ENCODE results near the gene RBM10. TPM values are rescaled to one million over a fixed set of nuclear protein-coding genes. Genes with fewer than 3 reads are reported as not detected.

RBM10 gene
- total and polyA plus RNA-seq, 2 of the 13 experiments (the other 11 are each of a cell fraction or from before 2014, with no cell fraction given), result 15.9 to 43.1 TPM

DNA sequence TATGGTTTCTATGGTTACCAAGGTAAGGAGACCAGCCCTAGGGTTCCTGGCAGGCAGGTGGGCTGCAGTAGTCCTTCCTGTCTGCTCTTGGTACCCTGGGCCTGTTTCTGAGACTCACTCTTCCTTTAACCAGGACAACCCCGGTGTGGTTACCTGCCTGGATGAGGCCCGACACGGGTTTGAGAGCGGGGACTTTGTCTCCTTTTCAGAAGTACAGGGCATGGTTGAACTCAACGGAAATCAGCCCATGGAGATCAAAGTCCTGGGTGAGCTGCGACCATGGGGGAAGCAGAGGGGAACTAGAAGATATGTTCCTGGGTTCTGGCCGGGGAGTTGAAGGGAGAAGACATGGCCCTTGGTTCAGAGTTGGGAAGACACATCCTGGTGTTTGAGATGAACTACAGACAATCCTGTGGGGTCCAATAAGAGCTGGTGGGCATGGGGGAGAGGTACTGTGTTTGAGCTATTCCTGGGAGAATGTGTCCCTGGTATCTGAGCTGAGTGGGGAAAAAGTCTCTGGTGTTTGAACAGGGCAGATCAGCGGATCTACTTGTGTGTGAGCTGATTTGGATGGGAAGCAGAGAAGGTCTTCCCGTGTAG is 56.4 kb downstream of the RBM10 start:
- H4K20me1 ChIP-seq (ENCODE audit: insufficient read depth, low read length), result peaks cover 8% of the 10 kb centered on the region
- FAIRE-seq (no peak), ATAC-seq (peak; percentile 8; the same call in 1 of the 3 replicates), DNase-seq (ENCODE audit: low spot score) (no peak)
- BruUV-seq (replicated peaks), result no TSS peak
- ChIA-PET POLR2A (interaction anchor here (1.2 kb wide), 1 partner anchor 16 kb away, joined by 3 read pairs; no protein-coding TSS in a partner anchor), CTCF (ENCODE audit: low intra/inter-chr PET ratio, low total read pairs) (no interaction called here)
- no peak overlapping the region for H2AFZ ChIP-seq (ENCODE audit: low read length)
- in situ Hi-C loops (cut with HindIII; ENCODE audit: extremely low pct_ligation_motif_present, low pct_unique_long_range_greater_than_20kb) (no loop called here), intact Hi-C loops (cut with micrococcal nuclease; ENCODE audit: unreplicated experiment) (no loop called here)
- H3K4me2 ChIP-seq (ENCODE audit: low read depth, low read length), result peak overlapping the region; percentile 24; the same call in 1 of the 2 replicates
- TF ChIP-seq ZNF317 (CRISPR knock-in tag; IDR thresholded peaks at IDR 0.05) (peak; percentile 91), GLI4 (CRISPR knock-in tag; IDR thresholded peaks at IDR 0.05; ENCODE audit: borderline replicate concordance) (no peak), PHF21A (CRISPR knock-in tag; IDR thresholded peaks at IDR 0.05) (no peak), CC2D1A (CRISPR knock-in tag; IDR thresholded peaks at IDR 0.05) (no peak), HNF4A (CRISPR knock-in tag; IDR thresholded peaks at IDR 0.05) (0 out of 2 replicates have a peak, but pooled peaks have one; percentile 23), ZNF724P (CRISPR knock-in tag; IDR thresholded peaks at IDR 0.05; ENCODE audit: borderline replicate concordance) (no peak), RFX1 (IDR thresholded peaks at IDR 0.05) (no peak), POLR2AphosphoS5 (IDR thresholded peaks at IDR 0.05; ENCODE audit: low read depth, low read length) (no peak), ZMAT3 (CRISPR knock-in tag; conservative IDR thresholded peaks at IDR 0.05) (no peak), ARHGAP35 (CRISPR knock-in tag; IDR thresholded peaks at IDR 0.05; ENCODE audit: borderline replicate concordance) (no peak), ZNF720 (CRISPR knock-in tag; IDR thresholded peaks at IDR 0.05) (no peak), KAT8 (CRISPR knock-in tag; IDR thresholded peaks at IDR 0.05) (no peak), ZNF674 (CRISPR knock-in tag; IDR thresholded peaks at IDR 0.05; ENCODE audit: low read depth) (no peak), ZFX (CRISPR knock-in tag; IDR thresholded peaks at IDR 0.05; ENCODE audit: low read depth) (no peak), POLR2A (IDR thresholded peaks at IDR 0.05; ENCODE audit: insufficient read depth in 1 of 2, low read depth in 2 of 2, low read length in 2 of 2) (no peak)
- TF ChIP-seq, protein P1, sequence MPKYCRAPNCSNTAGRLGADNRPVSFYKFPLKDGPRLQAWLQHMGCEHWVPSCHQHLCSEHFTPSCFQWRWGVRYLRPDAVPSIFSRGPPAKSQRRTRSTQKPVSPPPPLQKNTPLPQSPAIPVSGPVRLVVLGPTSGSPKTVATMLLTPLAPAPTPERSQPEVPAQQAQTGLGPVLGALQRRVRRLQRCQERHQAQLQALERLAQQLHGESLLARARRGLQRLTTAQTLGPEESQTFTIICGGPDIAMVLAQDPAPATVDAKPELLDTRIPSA (CRISPR knock-in tag; IDR thresholded peaks at IDR 0.05; ENCODE audit: borderline replicate concordance), result no peak
- TF ChIP-seq, protein P2, sequence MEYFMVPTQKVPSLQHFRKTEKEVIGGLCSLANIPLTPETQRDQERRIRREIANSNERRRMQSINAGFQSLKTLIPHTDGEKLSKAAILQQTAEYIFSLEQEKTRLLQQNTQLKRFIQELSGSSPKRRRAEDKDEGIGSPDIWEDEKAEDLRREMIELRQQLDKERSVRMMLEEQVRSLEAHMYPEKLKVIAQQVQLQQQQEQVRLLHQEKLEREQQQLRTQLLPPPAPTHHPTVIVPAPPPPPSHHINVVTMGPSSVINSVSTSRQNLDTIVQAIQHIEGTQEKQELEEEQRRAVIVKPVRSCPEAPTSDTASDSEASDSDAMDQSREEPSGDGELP (IDR thresholded peaks at IDR 0.05; ENCODE audit: borderline replicate concordance, low read depth), result no peak
- TF ChIP-seq, protein P3, sequence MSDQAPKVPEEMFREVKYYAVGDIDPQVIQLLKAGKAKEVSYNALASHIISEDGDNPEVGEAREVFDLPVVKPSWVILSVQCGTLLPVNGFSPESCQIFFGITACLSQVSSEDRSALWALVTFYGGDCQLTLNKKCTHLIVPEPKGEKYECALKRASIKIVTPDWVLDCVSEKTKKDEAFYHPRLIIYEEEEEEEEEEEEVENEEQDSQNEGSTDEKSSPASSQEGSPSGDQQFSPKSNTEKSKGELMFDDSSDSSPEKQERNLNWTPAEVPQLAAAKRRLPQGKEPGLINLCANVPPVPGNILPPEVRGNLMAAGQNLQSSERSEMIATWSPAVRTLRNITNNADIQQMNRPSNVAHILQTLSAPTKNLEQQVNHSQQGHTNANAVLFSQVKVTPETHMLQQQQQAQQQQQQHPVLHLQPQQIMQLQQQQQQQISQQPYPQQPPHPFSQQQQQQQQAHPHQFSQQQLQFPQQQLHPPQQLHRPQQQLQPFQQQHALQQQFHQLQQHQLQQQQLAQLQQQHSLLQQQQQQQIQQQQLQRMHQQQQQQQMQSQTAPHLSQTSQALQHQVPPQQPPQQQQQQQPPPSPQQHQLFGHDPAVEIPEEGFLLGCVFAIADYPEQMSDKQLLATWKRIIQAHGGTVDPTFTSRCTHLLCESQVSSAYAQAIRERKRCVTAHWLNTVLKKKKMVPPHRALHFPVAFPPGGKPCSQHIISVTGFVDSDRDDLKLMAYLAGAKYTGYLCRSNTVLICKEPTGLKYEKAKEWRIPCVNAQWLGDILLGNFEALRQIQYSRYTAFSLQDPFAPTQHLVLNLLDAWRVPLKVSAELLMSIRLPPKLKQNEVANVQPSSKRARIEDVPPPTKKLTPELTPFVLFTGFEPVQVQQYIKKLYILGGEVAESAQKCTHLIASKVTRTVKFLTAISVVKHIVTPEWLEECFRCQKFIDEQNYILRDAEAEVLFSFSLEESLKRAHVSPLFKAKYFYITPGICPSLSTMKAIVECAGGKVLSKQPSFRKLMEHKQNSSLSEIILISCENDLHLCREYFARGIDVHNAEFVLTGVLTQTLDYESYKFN (CRISPR knock-in tag; conservative IDR thresholded peaks at IDR 0.05), result peak; percentile 52
- peak overlapping the region; percentile 29; the same call in 1 of the 2 replicates for H3K9ac ChIP-seq (ENCODE audit: insufficient read depth, low read depth, low read length)
- peak overlapping the region; percentile 63 for H3K27ac ChIP-seq (ENCODE audit: extremely low read length, insufficient read depth, low read length)
- H3K36me3 ChIP-seq (replicated peaks in 1 of 2; ENCODE audit: control insufficient read depth in 1 of 2, insufficient read depth in 2 of 2, low read length in 2 of 2), result peaks cover 16 to 65% of the 10 kb centered on the region in 2 experiments
- H3K4me1 ChIP-seq (ENCODE audit: insufficient read depth, low read length), result peaks cover 54% of the 10 kb centered on the region
- no peaks in the 10 kb centered on the region for H3K9me3 ChIP-seq (ENCODE audit: low read length)
- WGBS (ENCODE audit: low lambda C conversion rate), result 60% methylated on average over 7 of the region's 9 CpGs
- no peaks in the 10 kb centered on the region for H3K27me3 ChIP-seq (ENCODE audit: control insufficient read depth in 1 of 2, insufficient read depth in 2 of 2, low read length in 2 of 2)
- no peak overlapping the region for H3K4me3 ChIP-seq (replicated peaks in 1 of 3; ENCODE audit: insufficient read depth in 1 of 3, low read depth in 2 of 3, low read length in 3 of 3)
- H3K79me2 ChIP-seq (ENCODE audit: insufficient read depth, low read length), result peaks cover 20% of the 10 kb centered on the region

Measured in HepG2 (cell line).